Gastrocnemius medialis (tissue), 4 donors: ENCODE data around the gene RPS6KB2. TPM values are rescaled to one million over a fixed set of nuclear protein-coding genes. Genes with fewer than 3 reads are reported as not detected.
A peak's percentile ranks its signal among the peaks of the same experiment; 100 is the strongest.

Experiments
- ATAC-seq, 2 donors: fragments of 150-250 bp; one replicate each; pipeline ENCODE4 v1.9.1; 2016
- DNase-seq, 2 donors: peaks; one replicate each; pipeline ENCODE4 v3.0.0-alpha.2; 2019
- H3K27ac ChIP-seq, 4 donors: fragments of 200-600 bp; sonication (generic); 1 replicate in 1 of 4; 2 replicates in 3 of 4; pipeline ENCODE4 v1.5.1; 2016 to 2018; ENCODE audit warnings: mild to moderate bottlenecking in 2 of 4, moderate library complexity in 1 of 4
- H3K27me3 ChIP-seq, 3 donors: fragments of 200-600 bp; sonication (generic) in 2 of 3; 1 replicate in 1 of 3; 2 replicates in 2 of 3; pipeline versions ENCODE4 v1.5.1 to v1.6.0; 2016 to 2019; ENCODE audit warnings: mild to moderate bottlenecking in 1 of 3, moderate library complexity in 1 of 3
- H3K36me3 ChIP-seq, 2 donors: fragments of 200-600 bp; sonication (generic) in 1 of 2; one replicate each; pipeline ENCODE4 v1.5.1; 2017 to 2018
- H3K4me1 ChIP-seq, 2 donors: fragments of 200-600 bp; sonication (generic) in 1 of 2; one replicate each; pipeline ENCODE4 v1.5.1; 2016 to 2017; ENCODE audit warnings: mild to moderate bottlenecking in 2 of 2
- H3K4me3 ChIP-seq, 4 donors: fragments of 200-600 bp; sonication (generic) in 3 of 4; 1 replicate in 1 of 4; 2 replicates in 3 of 4; pipeline ENCODE4 v1.5.1; 2016 to 2019; ENCODE audit warnings: mild to moderate bottlenecking in 2 of 4
- H3K9me3 ChIP-seq, 3 donors: fragments of 200-600 bp; sonication (generic) in 2 of 3; 1 replicate in 1 of 3; 2 replicates in 2 of 3; pipeline ENCODE4 v1.5.1; 2016 to 2019
- CTCF ChIP-seq, 5 experiments: fragments of 450-650 bp in 3 of 5; fragments of 200-600 bp in 2 of 5; sonication (generic) in 2 of 5; IDR thresholded peaks in 4 of 5; conservative IDR thresholded peaks in 1 of 5; 1 replicate in 4 of 5; 2 replicates in 1 of 5; pipeline ENCODE4 v1.5.1; 2016 to 2019; ENCODE audit warnings: antibody characterized with exemption in 5 of 5, mild to moderate bottlenecking in 3 of 5, moderate library complexity in 3 of 5
- POLR2A ChIP-seq, 2 donors: fragments of 450-650 bp; IDR thresholded peaks; one replicate each; pipeline ENCODE4 v1.6.1; 2017; ENCODE audit warnings: antibody characterized with exemption in 2 of 2, mild to moderate bottlenecking in 2 of 2, moderate library complexity in 2 of 2
- in situ Hi-C, 4 donors: fragments of 200-750 bp; cut with MboI; loops; one replicate each; pipeline versions ENCODE4 v1.15.0 to v1.8.0; 2017; ENCODE audit warnings: low sequenced_read_pairs in 4 of 4
- intact Hi-C: fragments of 100-400 bp; cut with DNase I; formaldehyde crosslinking; loops from one replicate; pipeline ENCODE4 v1.15.1; 2023; ENCODE audit warnings: low total_unique reads
- total RNA-seq, 4 donors: library from RNA; depleted of rRNA; stranded (reverse); fragments of >200 nt; gene quantifications; one replicate each; pipeline versions ENCODE4 v1.1.0 to v1.2.3, GENCODE V29; 2016

Gene RPS6KB2
- total RNA-seq, 4 donors from 2014 or later = 38.0 to 74.1 (median 39.4) TPM

GRCh38 chr11:67437809-67438157 is 9.5 kb downstream of the RPS6KB2 start:
- no peak for TF ChIP-seq POLR2A (IDR thresholded peaks at IDR 0.05)
- TF ChIP-seq CTCF (IDR thresholded peaks at IDR 0.05 in 4 of 5, conservative IDR thresholded peaks at IDR 0.05 in 1 of 5) = no peak
- DNase-seq (no peak), ATAC-seq (no peak)
- intact Hi-C loops (no loop called here), in situ Hi-C loops (no loop called here)
- Histone ChIP-seq H3K36me3 (peaks cover 0 to 30% of the 10 kb centered on the region in 2 donors), H3K27me3 (no peaks in the 10 kb centered on the region), H3K4me3 (no peak overlapping the region), H3K9me3 (no peaks in the 10 kb centered on the region), H3K27ac (no peak overlapping the region), H3K4me1 (peaks cover 4 to 12% of the 10 kb centered on the region in 2 donors)

GRCh38 chr11:67438158-67438902 is 10.0 kb downstream of the RPS6KB2 start:
- ATAC-seq (no peak), DNase-seq (no peak)
- TF ChIP-seq POLR2A (IDR thresholded peaks at IDR 0.05) = no peak
- Histone ChIP-seq H3K27ac (peak overlapping the region in 1 of 4 donors; percentile 68), H3K4me1 (peaks cover 4 to 13% of the 10 kb centered on the region in 2 donors), H3K9me3 (no peaks in the 10 kb centered on the region), H3K27me3 (no peaks in the 10 kb centered on the region), H3K36me3 (peaks cover 0 to 25% of the 10 kb centered on the region in 2 donors), H3K4me3 (no peak overlapping the region)
- in situ Hi-C loops (no loop called here), intact Hi-C loops (no loop called here)

- Histone ChIP-seq H3K4me3 (no peak overlapping the region), H3K9me3 (no peaks in the 10 kb centered on the region), H3K27me3 (no peaks in the 10 kb centered on the region), H3K36me3 (peaks cover 0 to 12% of the 10 kb centered on the region in 2 donors), H3K27ac (peak overlapping the region; percentile 12 to 68 (median 38)), H3K4me1 (peaks cover 4 to 13% of the 10 kb centered on the region in 2 donors)
- no peak for TF ChIP-seq CTCF (IDR thresholded peaks at IDR 0.05 in 4 of 5, conservative IDR thresholded peaks at IDR 0.05 in 1 of 5)
- TF ChIP-seq POLR2A (IDR thresholded peaks at IDR 0.05) = no peak
- ATAC-seq (no peak), DNase-seq (peak in 1 of 2 donors; percentile 52)
- intact Hi-C loops = no loop called here
- in situ Hi-C loops = no loop called here
Observed at GRCh38 chr11:67439321-67440228, 11.3 kb downstream of the RPS6KB2 start.

GRCh38 chr11:67440229-67441097 is 12.2 kb downstream of the RPS6KB2 start:
- Histone ChIP-seq H3K27ac (peak overlapping the region; percentile 12 to 68 (median 38)), H3K27me3 (no peaks in the 10 kb centered on the region), H3K4me3 (no peak overlapping the region), H3K36me3 (peaks cover 0 to 3% of the 10 kb centered on the region in 2 donors), H3K4me1 (peaks cover 4 to 13% of the 10 kb centered on the region in 2 donors), H3K9me3 (no peaks in the 10 kb centered on the region)
- in situ Hi-C loops (no loop called here), intact Hi-C loops (no loop called here)
- TF ChIP-seq POLR2A (IDR thresholded peaks at IDR 0.05) (no peak), CTCF (IDR thresholded peaks at IDR 0.05 in 4 of 5, conservative IDR thresholded peaks at IDR 0.05 in 1 of 5) (no peak)
- no peak for ATAC-seq
- DNase-seq = no peak
